M059J (cell line): ENCODE measurements around the gene DNAAF6. TPM values are rescaled to one million over a fixed set of nuclear protein-coding genes. Genes with fewer than 3 reads are reported as not detected.
"Not testable (repeated sequence)": the region's sequence is repeated elsewhere in the genome, so short reads cannot be mapped to it uniquely, and the experiment has no call there.

Source experiments
- DNase-seq: peaks from one replicate; pipeline ENCODE4 v3.0.0-alpha.2; 2012; ENCODE audit warnings: low read depth
- total RNA-seq: library from RNA; depleted of rRNA; stranded (reverse); fragments of >200 nt; shearing (Covaris generic); gene quantifications from 2 replicates; pipeline ENCODE4 v1.2.3, GENCODE V29; 2014; rRNA removed

Gene DNAAF6
- total RNA-seq: 0.10 TPM in 1 of 2 replicates, not detected in the other

- peak; percentile 56 for DNase-seq
Observed at GRCh38 chrX:107205770-107206696, at the start of gene DNAAF6, which contains the start of gene NUP62CL. TSS of gene DNAAF6 (plus strand) at chrX:107206611. CDS start at chrX:107212876, 6,265 bp downstream. TSS of gene NUP62CL (minus strand) at chrX:107206433. CDS start at chrX:107175146, 31,287 bp downstream.

- not testable (repeated sequence) for DNase-seq
Observed at GRCh38 chrX:107157618-107158017, 48.8 kb upstream of the DNAAF6 start.

- no peak for DNase-seq
Observed at GRCh38 chrX:107167163-107167921, 39.1 kb upstream of the DNAAF6 start.

GRCh38 chrX:107168257-107168656 lies 38.2 kb upstream of the DNAAF6 start:
- no peak for DNase-seq

GRCh38 chrX:107168712-107169111 lies 37.7 kb upstream of the DNAAF6 start:
- DNase-seq: no peak

DNA sequence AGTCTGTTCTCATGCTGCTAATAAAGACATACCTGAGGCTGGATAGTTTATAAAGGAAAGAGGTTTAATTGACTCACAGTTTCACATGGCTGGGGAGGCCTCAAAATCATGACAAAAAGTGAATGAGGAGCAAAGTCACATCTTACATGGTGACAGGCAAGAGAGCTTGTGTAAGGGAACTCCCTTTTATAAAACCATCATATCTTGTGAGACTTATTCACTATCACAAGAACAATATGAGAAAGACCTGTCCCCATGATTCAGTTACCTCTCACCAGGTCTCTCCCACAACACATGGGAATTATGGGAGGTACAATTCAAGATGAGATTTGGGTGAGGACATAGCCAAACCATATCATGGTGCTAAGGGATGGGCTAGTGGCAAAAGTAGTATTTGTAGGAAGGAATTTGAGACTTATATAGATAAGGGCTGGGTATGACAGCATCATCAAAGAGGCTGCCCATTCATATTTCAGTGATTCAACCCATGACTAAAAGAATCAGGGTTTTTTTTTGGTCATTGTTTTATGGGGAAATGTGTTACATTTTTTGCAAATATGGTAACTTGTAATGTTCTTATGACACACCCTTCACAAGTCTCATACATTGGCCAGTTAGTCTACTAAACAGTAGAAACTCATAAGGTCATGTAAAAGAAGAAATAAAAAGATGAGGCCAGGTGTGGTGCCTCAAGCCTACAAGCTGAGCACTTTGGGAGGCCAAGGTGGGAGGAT lies 34.9 kb upstream of the DNAAF6 start:
- no peak for DNase-seq

DNA sequence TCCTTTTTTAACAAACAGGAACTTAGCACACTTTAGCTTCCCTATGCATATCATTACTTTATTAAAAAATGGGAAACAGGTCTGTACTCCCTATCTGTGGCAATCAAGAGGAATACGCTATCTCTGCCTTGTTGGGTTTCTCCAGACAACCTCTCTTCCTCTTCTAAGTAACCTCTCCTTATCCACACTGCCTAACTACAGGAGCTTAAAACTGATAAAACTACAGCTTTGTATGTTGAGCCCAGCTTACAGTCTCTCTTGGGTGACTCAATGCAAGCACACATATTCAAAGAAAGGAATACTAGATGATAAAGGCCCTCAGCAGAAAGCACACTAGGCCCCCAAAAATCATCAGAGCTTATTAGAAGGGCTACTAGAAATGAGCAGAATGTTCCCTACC lies 9.1 kb upstream of the DNAAF6 start:
- DNase-seq: no peak

DNA sequence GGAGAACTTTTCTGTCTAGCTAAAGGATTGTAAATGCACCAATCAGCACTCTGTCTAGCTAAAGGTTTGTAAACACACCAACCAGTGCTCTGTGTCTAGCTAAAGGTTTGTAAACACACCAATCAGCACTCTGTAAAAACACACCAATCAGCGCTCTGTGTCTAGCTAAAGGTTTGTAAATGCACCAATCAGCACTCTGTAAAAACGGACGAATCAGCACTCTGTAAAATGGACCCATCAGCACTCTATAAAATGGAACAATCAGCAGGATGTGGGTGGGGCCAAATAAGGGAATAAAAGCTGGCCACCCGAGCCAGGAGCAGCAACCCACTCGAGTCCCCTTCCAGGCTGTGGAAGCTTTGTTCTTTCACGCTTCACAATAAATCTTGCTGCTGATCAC lies 8.3 kb upstream of the DNAAF6 start:
- DNase-seq: not testable (repeated sequence)

- no peak for DNase-seq
Observed at GRCh38 chrX:107199491-107199890, 6.9 kb upstream of the DNAAF6 start.

GRCh38 chrX:107204068-107204605 lies 2.3 kb upstream of the DNAAF6 start:
- no peak for DNase-seq

- DNase-seq: no peak
Observed at GRCh38 chrX:107206697-107207065, 270 bp downstream of the DNAAF6 start.

DNA sequence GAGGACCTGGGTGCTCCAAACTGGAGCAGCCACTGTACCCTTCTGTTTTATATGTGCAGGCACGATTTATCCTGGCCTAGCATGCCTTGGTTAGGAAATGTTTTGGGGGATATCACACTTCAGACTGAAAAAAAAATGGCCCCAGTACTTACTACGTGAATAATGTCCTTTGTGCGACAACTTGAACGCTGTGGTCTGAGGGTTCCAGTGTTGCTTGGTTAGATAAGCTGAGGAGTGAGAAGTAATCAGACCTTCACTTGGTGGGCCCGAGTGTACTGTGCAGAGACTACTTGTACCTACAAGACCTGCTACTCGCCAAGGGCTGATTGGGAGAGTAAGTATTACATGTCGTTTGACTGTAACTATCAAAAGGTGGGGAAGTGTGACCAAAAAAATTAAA lies 678 bp downstream of the DNAAF6 start:
- no peak for DNase-seq

GRCh38 chrX:107207943-107208342 lies 1.5 kb downstream of the DNAAF6 start:
- DNase-seq: no peak

- DNase-seq: no peak
Observed at GRCh38 chrX:107213477-107213876, 7.1 kb downstream of the DNAAF6 start.

DNA sequence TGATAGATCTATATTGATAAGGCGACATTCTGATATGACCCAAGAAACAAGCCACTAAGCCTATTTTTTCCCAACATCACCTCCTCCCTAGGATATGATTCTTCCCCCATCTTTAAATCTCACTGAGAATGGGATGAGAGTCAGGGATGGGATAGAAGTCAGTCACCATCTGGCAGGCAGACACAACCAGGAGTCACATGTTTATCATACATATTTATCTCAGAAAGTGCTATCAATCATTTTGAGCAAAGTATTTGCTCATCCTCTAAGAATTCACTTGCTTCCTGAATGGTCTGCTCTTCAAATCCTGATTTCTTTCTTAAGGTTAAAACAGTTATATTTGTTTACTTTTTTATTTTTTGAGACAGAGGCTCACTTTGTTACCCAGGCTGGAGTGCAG lies 20.3 kb downstream of the DNAAF6 start:
- no peak for DNase-seq

DNA sequence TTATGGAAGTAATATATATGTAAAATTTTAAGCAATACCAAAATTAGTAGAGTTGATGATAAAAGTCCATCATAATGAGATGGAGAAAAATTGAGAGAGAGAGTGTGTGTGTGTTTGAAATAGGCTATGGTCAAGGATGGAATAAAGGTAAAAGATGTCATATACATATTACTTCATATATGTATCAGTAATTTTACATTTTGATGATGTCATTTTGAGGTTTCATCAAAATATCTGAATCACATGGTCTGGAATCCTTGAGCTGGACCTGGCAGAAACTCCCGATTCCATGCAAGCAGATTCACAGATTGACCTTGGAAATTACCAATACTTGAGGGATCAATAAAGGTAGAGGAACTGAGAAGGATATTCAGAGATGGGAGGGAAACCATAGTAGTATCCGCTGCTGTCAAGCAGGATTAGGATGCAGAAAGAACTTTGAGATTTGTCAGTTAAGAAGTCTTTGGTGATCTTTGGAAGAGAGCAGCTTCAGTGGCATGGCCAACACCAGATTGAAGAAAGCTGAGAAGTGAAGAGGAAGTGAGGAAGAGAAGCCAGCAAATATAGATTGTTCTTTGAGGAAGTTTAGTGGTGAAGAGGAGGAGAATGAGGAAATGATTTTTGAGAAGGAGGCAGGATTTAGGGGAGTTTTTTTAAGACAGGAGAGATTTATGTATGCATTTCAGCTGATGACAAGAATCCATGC lies 21.5 kb downstream of the DNAAF6 start:
- no peak for DNase-seq

DNA sequence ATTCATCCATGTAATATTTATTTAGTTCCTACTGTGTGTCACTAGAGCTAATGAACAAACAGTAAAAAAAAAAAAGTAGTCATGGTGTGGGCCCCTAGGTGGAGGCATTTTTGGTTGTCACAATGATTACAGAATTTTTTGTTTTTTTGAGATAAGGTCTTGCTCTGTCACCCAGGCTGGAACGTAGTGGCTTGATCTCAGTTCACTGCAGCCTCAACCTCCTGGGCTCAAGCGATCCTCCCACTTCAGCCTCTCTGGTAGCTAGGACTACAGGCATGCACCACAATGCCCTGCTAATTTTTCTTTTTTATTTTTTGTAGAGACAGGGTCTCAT lies 22.0 kb downstream of the DNAAF6 start:
- DNase-seq: no peak

DNA sequence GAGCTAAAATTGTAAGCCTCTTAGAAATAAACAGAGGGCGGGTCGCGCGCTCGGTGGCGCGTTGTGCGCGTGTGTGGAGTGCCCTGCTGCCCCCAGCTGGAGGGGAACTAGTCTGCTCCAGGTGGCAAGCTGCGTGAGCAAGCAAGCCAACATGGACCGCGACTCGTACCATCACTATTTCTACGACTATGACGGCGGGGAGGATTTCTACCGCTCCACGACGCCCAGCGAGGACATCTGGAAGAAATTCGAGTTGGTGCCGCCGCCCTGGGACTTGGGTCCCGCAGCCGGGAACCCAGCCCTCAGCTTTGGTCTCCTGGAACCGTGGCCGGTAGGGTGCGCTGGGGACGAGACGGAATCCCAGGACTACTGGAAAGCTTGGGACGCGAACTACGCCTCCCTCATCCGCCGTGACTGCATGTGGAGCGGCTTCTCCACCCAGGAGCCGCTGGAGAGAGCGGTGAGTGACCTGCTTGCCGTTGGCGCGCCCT lies 66.1 kb downstream of the DNAAF6 start:
- DNase-seq: no peak

- DNase-seq: no peak
Observed at GRCh38 chrX:107273795-107274194, 67.4 kb downstream of the DNAAF6 start.

- DNase-seq: no peak
Observed at GRCh38 chrX:107288676-107289075, 82.3 kb downstream of the DNAAF6 start.

DNA sequence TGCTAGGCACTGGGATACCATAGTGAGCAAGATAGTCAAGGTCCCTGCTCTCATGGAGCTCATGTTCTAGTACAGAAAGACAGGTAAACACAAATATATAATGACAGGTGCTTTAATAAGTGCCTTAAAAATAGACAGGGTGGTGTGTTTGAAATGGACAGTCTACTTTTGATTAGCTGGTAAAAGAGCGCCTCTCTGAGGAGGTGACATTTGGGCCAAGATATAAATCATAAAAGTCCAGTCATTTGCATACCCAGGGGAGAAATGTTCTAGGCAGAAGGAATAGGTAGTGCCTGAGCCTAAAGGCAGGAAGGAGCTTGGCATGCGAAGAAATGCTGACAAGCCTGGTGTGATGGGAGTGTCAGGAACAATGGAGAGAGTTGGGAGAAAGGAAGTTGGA lies 83.6 kb downstream of the DNAAF6 start:
- DNase-seq: no peak
